GM23338 (cell line): ENCODE data around the gene ZNF880. TPM values are rescaled to one million over a fixed set of nuclear protein-coding genes. Genes with fewer than 3 reads are reported as not detected.
A peak's percentile ranks its signal among the peaks of the same experiment; 100 is the strongest.

Source experiments
- ATAC-seq: fragments of 200-7000 bp; cut with Tn5 transposase; 3 replicates; pipeline ENCODE4 v1.9.1; 2020
- DNase-seq: peaks from one replicate; pipeline ENCODE4 v3.0.0-alpha.2; 2015; ENCODE audit warnings: low spot score
- H2AFZ ChIP-seq: fragments of 200-600 bp; sonication (generic); 2 replicates; pipeline ENCODE4 v1.8.0; 2016; ENCODE audit warnings: antibody characterized with exemption, mild to moderate bottlenecking, moderate library complexity
- H3F3A ChIP-seq: fragments of 200-600 bp; sonication (generic); replicated peaks from 2 replicates; pipeline ENCODE4 v1.8.0; 2017; ENCODE audit warnings: antibody characterized with exemption, mixed run types, low read depth
- H3K27ac ChIP-seq: fragments of 200-600 bp; sonication (generic); 2 replicates; pipeline ENCODE4 v1.6.1; 2016; ENCODE audit warnings: low read depth
- H3K27me3 ChIP-seq: fragments of 200-600 bp; sonication (generic); 2 replicates; pipeline ENCODE4 v1.8.0; 2016; ENCODE audit warnings: mild to moderate bottlenecking, mixed run types, moderate library complexity; ENCODE audit not compliant: insufficient read depth
- H3K36me3 ChIP-seq: fragments of 200-600 bp; sonication (generic); 2 replicates; pipeline ENCODE4 v1.8.0; 2016; ENCODE audit warnings: mild to moderate bottlenecking; ENCODE audit not compliant: insufficient read depth
- H3K4me1 ChIP-seq: fragments of 200-600 bp; sonication (generic); 2 replicates; pipeline ENCODE4 v1.8.0; 2016; ENCODE audit warnings: mild to moderate bottlenecking, moderate library complexity; ENCODE audit not compliant: insufficient read depth
- H3K4me2 ChIP-seq: fragments of 200-600 bp; sonication (generic); 2 replicates; pipeline ENCODE4 v1.7.1; 2017; ENCODE audit warnings: mixed run types
- H3K4me3 ChIP-seq: fragments of 200-600 bp; sonication (generic); 2 replicates; pipeline ENCODE4 v1.6.1; 2016; ENCODE audit warnings: mixed run types
- H3K79me2 ChIP-seq: fragments of 200-600 bp; sonication (generic); replicated peaks from 2 replicates; pipeline ENCODE4 v1.8.0; 2017; ENCODE audit warnings: mild to moderate bottlenecking; ENCODE audit not compliant: insufficient read depth
- H3K9me2 ChIP-seq: fragments of 200-600 bp; sonication (generic); 2 replicates; pipeline ENCODE4 v1.8.0; 2017; ENCODE audit not compliant: insufficient read depth
- H4K20me1 ChIP-seq: fragments of 200-600 bp; sonication (generic); replicated peaks from 2 replicates; pipeline ENCODE4 v1.8.0; 2017; ENCODE audit warnings: mild to moderate bottlenecking; ENCODE audit not compliant: insufficient read depth
- H3K27ac Mint-ChIP-seq: 2 replicates; pipeline ENCODE4 v1.8.0; 2020; ENCODE audit warnings: inconsistent platforms, mild to moderate bottlenecking, moderate library complexity, mixed read lengths
- H3K27me3 Mint-ChIP-seq: 3 replicates; pipeline ENCODE4 v1.8.0; 2022; ENCODE audit warnings: low read depth, mild to moderate bottlenecking, moderate library complexity, mixed read lengths, inconsistent platforms; ENCODE audit not compliant: insufficient read depth, poor library complexity
- H3K36me3 Mint-ChIP-seq: 3 replicates; pipeline ENCODE4 v1.8.0; 2021; ENCODE audit warnings: low read depth, mild to moderate bottlenecking, inconsistent platforms, moderate library complexity, mixed read lengths
- H3K4me1 Mint-ChIP-seq: 3 replicates; pipeline ENCODE4 v1.8.0; 2020; ENCODE audit warnings: mild to moderate bottlenecking, inconsistent platforms, mixed read lengths
- H3K4me3 Mint-ChIP-seq: 3 replicates; pipeline ENCODE4 v1.8.0; 2021; ENCODE audit warnings: moderate library complexity, mild to moderate bottlenecking, inconsistent platforms, mixed read lengths
- H3K9me3 Mint-ChIP-seq: 3 replicates; pipeline ENCODE4 v1.8.0; 2020; ENCODE audit warnings: moderate library complexity, mild to moderate bottlenecking, inconsistent platforms, mixed read lengths
- EZH2 ChIP-seq: fragments of 200-600 bp; sonication (generic); IDR thresholded peaks from one replicate; pipeline ENCODE4 v1.8.0; 2017; ENCODE audit warnings: antibody characterized with exemption, mild to moderate bottlenecking, low read depth; ENCODE audit not compliant: unreplicated experiment
- EZH2phosphoT487 ChIP-seq: fragments of 200-600 bp; sonication (generic); IDR thresholded peaks from one replicate; pipeline ENCODE4 v1.8.1; 2018; ENCODE audit warnings: antibody characterized with exemption; ENCODE audit not compliant: unreplicated experiment
- JUNB ChIP-seq: IDR thresholded peaks from one replicate; pipeline ENCODE4 v1.6.1; 2016; ENCODE audit warnings: antibody characterized with exemption; ENCODE audit not compliant: unreplicated experiment
- NANOG ChIP-seq: IDR thresholded peaks from 2 replicates; pipeline ENCODE4 v1.6.1; 2016; ENCODE audit warnings: antibody characterized with exemption, borderline replicate concordance
- POLR2AphosphoS5 ChIP-seq: IDR thresholded peaks from 2 replicates; pipeline ENCODE4 v1.6.1; 2016; ENCODE audit warnings: antibody characterized with exemption, low read depth
- STAT1 ChIP-seq: IDR thresholded peaks from one replicate; pipeline ENCODE4 v1.6.1; 2016; ENCODE audit warnings: antibody characterized with exemption; ENCODE audit not compliant: unreplicated experiment
- polyA plus RNA-seq: library from polyadenylated mRNA; unstranded; fragments of >200 nt; fragmentation: Nextera tagmentation; extraction: Ambion mirVana; gene quantifications from 2 replicates; pipeline ENCODE4 v1.2.1, GENCODE V29; 2016
- total RNA-seq: library from RNA; depleted of rRNA; stranded (reverse); fragments of >200 nt; shearing (Covaris generic); gene quantifications from 2 replicates; pipeline ENCODE4 v1.2.3, GENCODE V29; 2014
- TF ChIP-seq, protein P1 (sequence below), 2 experiments: fragments of 200-600 bp in 1 of 2; sonication (generic) in 1 of 2; conservative IDR thresholded peaks; 2 replicates each; pipeline versions ENCODE4 v1.5.1 to v1.6.1; 2016 to 2017; ENCODE audit warnings: antibody characterized with exemption in 2 of 2, low read depth in 2 of 2, mild to moderate bottlenecking in 2 of 2, moderate library complexity in 1 of 2
- TF ChIP-seq, protein P2 (sequence below): fragments of 250-450 bp; sonication (Bioruptor Pico); IDR thresholded peaks from 2 replicates; pipeline ENCODE4 v1.5.0; 2020; ENCODE audit warnings: mild to moderate bottlenecking, moderate library complexity
- TF ChIP-seq, protein P3 (sequence below): IDR thresholded peaks from one replicate; pipeline ENCODE4 v1.6.1; 2018; ENCODE audit warnings: antibody characterized with exemption; ENCODE audit not compliant: unreplicated experiment

The ZNF880 gene
- total and polyA plus RNA-seq, 2 experiments from 2014 or later, result 49.1 to 57.4 TPM

DNA sequence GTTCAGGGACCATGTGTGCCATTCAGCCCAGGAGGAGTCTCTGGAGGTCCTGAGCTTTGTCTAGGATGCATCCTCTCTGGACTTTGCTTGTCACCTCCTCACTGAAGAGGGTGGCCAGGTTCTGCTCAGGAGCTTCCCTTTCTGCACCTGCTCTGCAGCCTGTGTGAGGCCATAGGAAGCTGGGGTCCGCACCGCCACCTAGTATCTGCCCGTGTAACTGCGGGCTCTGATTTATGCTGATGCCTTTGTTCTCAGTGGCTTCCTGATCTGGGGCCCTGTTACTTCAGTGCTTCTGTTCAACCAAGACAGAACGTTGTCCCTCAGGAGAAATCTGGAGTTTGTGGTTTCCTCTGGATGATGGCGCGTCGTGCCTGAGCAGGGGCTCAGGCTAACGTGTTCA, 18.2 kb upstream of the ZNF880 start:
- Histone ChIP-seq H2AFZ (peak overlapping the region; percentile 72), H3F3A (no peaks in the 10 kb centered on the region), H3K79me2 (no peaks in the 10 kb centered on the region), H3K9me2 (no peaks in the 10 kb centered on the region), H3K4me2 (no peak overlapping the region), H3K36me3 (peaks cover 4% of the 10 kb centered on the region; the same call in 1 of the 2 replicates), H4K20me1 (no peaks in the 10 kb centered on the region; the same call in 1 of the 2 replicates), H3K4me3 (no peak overlapping the region), H3K4me1 (peaks cover 8% of the 10 kb centered on the region; the same call in 1 of the 2 replicates), H3K27me3 (no peaks in the 10 kb centered on the region), H3K27ac (peak overlapping the region; percentile 18; the same call in 1 of the 2 replicates)
- TF ChIP-seq JUNB, result no peak
- TF ChIP-seq, protein P1, sequence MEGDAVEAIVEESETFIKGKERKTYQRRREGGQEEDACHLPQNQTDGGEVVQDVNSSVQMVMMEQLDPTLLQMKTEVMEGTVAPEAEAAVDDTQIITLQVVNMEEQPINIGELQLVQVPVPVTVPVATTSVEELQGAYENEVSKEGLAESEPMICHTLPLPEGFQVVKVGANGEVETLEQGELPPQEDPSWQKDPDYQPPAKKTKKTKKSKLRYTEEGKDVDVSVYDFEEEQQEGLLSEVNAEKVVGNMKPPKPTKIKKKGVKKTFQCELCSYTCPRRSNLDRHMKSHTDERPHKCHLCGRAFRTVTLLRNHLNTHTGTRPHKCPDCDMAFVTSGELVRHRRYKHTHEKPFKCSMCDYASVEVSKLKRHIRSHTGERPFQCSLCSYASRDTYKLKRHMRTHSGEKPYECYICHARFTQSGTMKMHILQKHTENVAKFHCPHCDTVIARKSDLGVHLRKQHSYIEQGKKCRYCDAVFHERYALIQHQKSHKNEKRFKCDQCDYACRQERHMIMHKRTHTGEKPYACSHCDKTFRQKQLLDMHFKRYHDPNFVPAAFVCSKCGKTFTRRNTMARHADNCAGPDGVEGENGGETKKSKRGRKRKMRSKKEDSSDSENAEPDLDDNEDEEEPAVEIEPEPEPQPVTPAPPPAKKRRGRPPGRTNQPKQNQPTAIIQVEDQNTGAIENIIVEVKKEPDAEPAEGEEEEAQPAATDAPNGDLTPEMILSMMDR (conservative IDR thresholded peaks at IDR 0.05; ENCODE audit: low read depth in 2 of 2), result peak; percentile 74 to 82
- Mint-ChIP-seq H3K4me3 (no peak overlapping the region), H3K9me3 (peaks cover 35% of the 10 kb centered on the region), H3K36me3 (peaks cover 81% of the 10 kb centered on the region), H3K27ac (no peak overlapping the region; the same call in 1 of the 2 replicates), H3K4me1 (no peaks in the 10 kb centered on the region), H3K27me3 (peaks cover 2% of the 10 kb centered on the region)
- peak; percentile 97 for ATAC-seq
- DNase-seq, result peak; percentile 88

DNA sequence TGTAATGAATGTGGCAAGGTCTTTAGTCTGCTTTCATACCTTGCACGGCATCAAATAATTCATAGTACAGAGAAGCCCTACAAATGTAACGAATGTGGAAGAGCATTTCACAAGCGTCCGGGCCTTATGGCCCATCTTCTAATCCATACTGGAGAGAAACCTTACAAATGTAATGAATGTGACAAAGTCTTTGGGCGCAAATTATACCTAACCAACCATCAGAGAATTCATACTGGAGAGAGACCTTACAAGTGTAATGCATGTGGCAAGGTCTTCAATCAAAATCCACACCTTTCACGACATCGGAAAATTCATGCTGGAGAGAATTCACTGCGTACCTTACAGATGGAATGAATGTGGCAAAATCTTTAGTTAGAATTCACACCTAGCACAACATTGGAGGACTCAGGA, 3.3 kb upstream of the ZNF880 start:
- Mint-ChIP-seq H3K4me1 (peaks cover 4% of the 10 kb centered on the region; the same call in 1 of the 3 replicates), H3K27me3 (peaks cover 13% of the 10 kb centered on the region), H3K9me3 (peaks cover 90% of the 10 kb centered on the region), H3K4me3 (no peak overlapping the region), H3K36me3 (peaks cover 82% of the 10 kb centered on the region), H3K27ac (no peak overlapping the region)
- no peak overlapping the region for H3K4me3 ChIP-seq
- no peak overlapping the region for H3K27ac ChIP-seq
- ATAC-seq, result no peak
- H3K27me3 ChIP-seq, result no peaks in the 10 kb centered on the region
- H3K79me2 ChIP-seq, result peaks cover 14% of the 10 kb centered on the region
- H3K9me2 ChIP-seq, result no peaks in the 10 kb centered on the region
- no peaks in the 10 kb centered on the region for H4K20me1 ChIP-seq
- H3F3A ChIP-seq, result no peaks in the 10 kb centered on the region
- no peak overlapping the region for H3K4me2 ChIP-seq
- 0 out of 2 replicates have a peak, but pooled peaks cover 4% of the 10 kb centered on the region for H3K4me1 ChIP-seq
- DNase-seq, result no peak
- H3K36me3 ChIP-seq, result peaks cover 25% of the 10 kb centered on the region
- no peak overlapping the region for H2AFZ ChIP-seq
- TF ChIP-seq JUNB (no peak), STAT1 (no peak), NANOG (no peak), POLR2AphosphoS5 (no peak), EZH2 (no peak), EZH2phosphoT487 (no peak)
- TF ChIP-seq, protein P2, sequence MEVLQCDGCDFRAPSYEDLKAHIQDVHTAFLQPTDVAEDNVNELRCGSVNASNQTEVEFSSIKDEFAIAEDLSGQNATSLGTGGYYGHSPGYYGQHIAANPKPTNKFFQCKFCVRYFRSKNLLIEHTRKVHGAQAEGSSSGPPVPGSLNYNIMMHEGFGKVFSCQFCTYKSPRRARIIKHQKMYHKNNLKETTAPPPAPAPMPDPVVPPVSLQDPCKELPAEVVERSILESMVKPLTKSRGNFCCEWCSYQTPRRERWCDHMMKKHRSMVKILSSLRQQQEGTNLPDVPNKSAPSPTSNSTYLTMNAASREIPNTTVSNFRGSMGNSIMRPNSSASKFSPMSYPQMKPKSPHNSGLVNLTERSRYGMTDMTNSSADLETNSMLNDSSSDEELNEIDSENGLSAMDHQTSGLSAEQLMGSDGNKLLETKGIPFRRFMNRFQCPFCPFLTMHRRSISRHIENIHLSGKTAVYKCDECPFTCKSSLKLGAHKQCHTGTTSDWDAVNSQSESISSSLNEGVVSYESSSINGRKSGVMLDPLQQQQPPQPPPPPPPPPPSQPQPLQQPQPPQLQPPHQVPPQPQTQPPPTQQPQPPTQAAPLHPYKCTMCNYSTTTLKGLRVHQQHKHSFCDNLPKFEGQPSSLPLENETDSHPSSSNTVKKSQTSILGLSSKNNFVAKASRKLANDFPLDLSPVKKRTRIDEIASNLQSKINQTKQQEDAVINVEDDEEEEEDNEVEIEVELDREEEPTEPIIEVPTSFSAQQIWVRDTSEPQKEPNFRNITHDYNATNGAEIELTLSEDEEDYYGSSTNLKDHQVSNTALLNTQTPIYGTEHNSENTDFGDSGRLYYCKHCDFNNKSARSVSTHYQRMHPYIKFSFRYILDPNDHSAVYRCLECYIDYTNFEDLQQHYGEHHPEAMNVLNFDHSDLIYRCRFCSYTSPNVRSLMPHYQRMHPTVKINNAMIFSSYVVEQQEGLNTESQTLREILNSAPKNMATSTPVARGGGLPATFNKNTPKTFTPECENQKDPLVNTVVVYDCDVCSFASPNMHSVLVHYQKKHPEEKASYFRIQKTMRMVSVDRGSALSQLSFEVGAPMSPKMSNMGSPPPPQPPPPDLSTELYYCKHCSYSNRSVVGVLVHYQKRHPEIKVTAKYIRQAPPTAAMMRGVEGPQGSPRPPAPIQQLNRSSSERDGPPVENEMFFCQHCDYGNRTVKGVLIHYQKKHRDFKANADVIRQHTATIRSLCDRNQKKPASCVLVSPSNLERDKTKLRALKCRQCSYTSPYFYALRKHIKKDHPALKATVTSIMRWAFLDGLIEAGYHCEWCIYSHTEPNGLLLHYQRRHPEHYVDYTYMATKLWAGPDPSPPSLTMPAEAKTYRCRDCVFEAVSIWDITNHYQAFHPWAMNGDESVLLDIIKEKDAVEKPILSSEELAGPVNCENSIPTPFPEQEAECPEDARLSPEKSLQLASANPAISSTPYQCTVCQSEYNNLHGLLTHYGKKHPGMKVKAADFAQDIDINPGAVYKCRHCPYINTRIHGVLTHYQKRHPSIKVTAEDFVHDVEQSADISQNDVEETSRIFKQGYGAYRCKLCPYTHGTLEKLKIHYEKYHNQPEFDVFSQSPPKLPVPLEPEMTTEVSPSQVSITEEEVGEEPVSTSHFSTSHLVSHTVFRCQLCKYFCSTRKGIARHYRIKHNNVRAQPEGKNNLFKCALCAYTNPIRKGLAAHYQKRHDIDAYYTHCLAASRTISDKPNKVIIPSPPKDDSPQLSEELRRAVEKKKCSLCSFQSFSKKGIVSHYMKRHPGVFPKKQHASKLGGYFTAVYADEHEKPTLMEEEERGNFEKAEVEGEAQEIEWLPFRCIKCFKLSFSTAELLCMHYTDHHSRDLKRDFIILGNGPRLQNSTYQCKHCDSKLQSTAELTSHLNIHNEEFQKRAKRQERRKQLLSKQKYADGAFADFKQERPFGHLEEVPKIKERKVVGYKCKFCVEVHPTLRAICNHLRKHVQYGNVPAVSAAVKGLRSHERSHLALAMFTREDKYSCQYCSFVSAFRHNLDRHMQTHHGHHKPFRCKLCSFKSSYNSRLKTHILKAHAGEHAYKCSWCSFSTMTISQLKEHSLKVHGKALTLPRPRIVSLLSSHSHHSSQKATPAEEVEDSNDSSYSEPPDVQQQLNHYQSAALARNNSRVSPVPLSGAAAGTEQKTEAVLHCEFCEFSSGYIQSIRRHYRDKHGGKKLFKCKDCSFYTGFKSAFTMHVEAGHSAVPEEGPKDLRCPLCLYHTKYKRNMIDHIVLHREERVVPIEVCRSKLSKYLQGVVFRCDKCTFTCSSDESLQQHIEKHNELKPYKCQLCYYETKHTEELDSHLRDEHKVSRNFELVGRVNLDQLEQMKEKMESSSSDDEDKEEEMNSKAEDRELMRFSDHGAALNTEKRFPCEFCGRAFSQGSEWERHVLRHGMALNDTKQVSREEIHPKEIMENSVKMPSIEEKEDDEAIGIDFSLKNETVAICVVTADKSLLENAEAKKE (CRISPR knock-in tag), result no peak
- TF ChIP-seq, protein P3, sequence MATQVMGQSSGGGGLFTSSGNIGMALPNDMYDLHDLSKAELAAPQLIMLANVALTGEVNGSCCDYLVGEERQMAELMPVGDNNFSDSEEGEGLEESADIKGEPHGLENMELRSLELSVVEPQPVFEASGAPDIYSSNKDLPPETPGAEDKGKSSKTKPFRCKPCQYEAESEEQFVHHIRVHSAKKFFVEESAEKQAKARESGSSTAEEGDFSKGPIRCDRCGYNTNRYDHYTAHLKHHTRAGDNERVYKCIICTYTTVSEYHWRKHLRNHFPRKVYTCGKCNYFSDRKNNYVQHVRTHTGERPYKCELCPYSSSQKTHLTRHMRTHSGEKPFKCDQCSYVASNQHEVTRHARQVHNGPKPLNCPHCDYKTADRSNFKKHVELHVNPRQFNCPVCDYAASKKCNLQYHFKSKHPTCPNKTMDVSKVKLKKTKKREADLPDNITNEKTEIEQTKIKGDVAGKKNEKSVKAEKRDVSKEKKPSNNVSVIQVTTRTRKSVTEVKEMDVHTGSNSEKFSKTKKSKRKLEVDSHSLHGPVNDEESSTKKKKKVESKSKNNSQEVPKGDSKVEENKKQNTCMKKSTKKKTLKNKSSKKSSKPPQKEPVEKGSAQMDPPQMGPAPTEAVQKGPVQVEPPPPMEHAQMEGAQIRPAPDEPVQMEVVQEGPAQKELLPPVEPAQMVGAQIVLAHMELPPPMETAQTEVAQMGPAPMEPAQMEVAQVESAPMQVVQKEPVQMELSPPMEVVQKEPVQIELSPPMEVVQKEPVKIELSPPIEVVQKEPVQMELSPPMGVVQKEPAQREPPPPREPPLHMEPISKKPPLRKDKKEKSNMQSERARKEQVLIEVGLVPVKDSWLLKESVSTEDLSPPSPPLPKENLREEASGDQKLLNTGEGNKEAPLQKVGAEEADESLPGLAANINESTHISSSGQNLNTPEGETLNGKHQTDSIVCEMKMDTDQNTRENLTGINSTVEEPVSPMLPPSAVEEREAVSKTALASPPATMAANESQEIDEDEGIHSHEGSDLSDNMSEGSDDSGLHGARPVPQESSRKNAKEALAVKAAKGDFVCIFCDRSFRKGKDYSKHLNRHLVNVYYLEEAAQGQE, result no peak
